Left renal pelvis (tissue), 4 donors: ENCODE data around the gene SPC24. TPM values are rescaled to one million over a fixed set of nuclear protein-coding genes. Genes with fewer than 3 reads are reported as not detected.
"Not testable (repeated sequence)": the region's sequence is repeated elsewhere in the genome, so short reads cannot be mapped to it uniquely, and the experiment has no call there.

Source experiments
- DNase-seq, 4 donors: peaks; one replicate each; pipeline ENCODE4 v3.0.0-alpha.2; 2013; ENCODE audit warnings: low read depth in 4 of 4, low spot score in 3 of 4
- polyA plus RNA-seq, 4 donors: library from polyadenylated mRNA; unstranded; fragments of 120-200 nt; gene quantifications; one replicate each; pipeline ENCODE4 v1.2.1, GENCODE V29; 2013; ENCODE audit not compliant: insufficient read length in 4 of 4

SPC24 gene
- polyA plus RNA-seq, 4 donors, result 15.8 to 20.0 (median 17.9) TPM

DNA sequence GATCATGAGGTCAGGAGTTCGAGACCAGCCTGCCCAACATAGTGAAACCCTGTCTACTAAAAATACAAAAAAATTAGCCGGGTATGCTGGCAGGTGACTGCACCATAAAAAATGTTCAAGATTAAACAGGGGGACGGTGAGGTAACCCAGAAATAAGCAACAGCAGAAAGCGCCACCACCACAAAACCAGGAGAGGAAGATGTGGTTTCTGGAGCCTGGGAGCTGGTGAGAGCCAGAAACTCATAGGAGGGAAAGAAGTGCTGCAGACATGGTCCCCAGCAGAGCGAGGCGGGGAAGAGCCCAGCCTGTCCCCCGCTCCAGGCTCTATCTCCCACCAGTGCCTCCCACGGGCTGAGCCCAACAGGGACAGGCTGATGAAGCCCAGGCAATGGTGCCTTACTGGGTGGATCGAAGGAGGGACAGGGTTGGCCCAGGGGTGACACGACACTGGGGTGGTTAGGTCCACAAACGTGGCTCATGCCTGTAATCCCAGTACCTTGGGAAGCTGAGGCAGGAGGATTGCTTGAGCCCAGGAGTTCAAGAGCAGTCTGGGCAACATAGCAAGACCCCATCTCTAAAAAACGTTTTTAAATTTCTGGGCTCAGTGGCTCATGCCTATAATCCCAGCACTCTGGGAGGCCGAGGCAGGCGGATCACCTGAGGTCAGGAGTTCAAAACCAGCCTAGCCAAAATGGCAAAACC, 19.0 kb downstream of the SPC24 start:
- DNase-seq, result no peak

- no peak for DNase-seq
These were observed 24.1 kb downstream of the SPC24 start for GRCh38 chr19:11131471-11131870.

DNA sequence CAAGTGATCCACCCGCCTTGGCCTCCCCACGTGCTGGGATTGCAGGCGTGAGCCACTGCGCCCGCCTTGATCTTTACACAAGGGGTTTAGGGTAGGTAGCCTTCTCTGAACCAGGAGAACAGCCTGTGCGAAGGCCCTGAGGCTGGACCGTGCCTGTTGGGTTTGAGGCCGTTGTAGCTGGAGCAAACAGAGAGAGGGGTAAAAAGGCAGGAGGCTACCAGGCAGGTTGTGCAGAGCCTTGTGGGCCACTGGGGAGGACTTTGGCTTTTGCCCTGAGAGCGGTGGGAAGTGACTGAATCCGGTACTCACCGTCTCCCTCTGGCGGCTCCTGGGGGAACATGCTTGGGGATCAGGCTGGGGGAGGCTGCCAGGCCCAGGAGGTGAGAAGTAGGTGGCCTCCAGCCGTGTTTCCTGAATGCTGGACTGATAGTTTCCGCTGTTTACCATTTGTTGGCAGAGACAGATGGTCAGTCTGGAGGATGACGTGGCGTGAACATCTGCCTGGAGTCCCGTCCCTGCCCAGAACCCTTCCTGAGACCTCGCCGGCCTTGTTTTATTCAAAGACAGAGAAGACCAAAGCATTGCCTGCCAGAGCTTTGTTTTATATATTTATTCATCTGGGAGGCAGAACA, 24.6 kb downstream of the SPC24 start:
- no peak for DNase-seq

GRCh38 chr19:11127905-11128304, 27.7 kb downstream of the SPC24 start:
- no peak for DNase-seq

DNA sequence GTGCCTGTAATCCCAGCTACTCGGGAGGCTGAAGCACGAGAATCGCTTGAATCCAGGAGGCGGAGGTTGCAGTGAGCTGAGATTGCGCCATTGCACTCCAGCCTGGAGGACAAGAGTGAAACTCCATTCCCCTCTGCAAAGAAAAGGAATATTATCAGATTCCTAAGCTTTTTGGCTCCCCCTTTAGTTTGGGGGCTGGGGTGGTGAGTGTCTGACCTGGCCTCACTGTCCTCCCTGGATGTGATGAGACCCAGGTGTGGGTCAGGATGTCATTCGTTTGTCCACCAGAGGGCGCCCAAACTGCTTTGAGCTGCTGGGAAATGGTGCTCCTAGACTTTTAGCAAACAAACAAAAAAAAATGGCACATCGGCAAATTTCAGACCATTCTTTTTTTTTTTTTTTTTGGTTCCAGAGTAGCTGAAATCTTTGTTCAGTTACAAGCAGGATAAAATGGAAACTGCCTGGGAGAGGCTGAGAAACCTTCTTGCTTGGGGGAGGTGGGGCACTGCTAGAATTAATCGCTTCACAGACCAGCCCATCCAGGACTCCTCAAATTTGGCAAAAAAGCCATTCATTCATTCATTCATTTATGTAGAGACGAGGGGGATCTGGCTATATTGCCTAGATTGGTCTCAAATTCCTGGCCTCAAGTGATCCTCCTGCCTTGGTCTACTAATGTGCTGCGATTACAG, 29.4 kb downstream of the SPC24 start:
- peak in 1 of 4 donors; percentile 68 for DNase-seq

DNA sequence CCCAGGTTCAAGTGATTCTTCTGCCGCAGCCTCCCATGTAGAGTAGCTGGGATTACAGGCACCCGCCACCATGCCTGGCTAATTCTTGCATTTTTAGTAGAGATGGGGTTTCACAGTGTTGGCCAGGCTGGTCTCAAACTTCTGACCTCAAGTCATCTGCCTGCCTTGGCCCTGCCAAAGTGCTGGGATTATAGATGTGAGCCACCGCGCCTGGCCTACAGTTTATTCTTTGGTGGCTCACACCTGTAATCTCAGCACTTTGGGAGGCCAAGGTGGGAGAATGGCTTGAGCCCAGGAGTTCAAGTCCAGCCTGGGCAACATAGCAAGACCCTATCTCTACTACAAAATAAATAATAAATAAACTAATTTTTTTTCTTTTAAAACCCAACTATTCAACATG, 31.4 kb downstream of the SPC24 start:
- not testable (repeated sequence) for DNase-seq

DNA sequence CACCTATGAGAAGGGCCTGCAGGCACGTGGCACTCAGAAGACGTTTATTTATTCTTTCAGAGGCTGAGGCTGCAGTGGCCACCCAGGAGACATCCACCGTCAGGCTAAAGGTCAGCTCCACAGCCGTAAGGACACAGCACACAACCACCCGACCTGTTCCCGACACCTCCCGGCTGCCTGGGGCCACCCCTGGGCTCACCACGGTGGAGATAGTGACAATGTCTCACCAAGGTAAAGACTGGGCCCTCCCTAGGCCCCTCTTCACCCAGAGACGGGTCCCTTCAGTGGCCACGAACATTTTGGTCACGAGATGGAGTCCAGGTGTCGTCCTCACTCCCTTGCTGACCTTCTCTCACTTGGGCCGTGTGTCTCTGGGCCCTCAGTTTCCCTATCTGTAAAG, 32.5 kb downstream of the SPC24 start:
- no peak for DNase-seq

DNA sequence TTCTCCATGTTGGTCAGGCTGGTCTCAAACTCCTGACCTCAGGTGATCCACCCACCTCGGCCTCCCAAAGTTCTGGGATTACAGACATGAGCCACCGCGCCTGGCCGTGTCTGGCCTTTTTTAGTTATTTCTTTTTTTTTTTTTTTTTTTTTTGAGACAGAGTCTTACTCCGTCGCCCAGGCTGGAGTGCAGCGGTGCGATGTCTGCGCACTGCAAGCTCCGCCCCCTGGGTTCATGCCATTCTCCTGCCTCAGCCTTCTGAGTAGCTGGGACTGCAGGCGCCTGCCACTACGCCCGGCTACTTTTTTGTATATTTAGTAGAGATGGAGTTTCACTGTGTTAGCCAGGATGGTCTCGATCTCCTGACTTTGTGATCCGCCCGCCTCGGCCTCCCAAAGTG, 33.6 kb downstream of the SPC24 start:
- not testable (repeated sequence) for DNase-seq

- no peak for DNase-seq
These were observed 39.1 kb downstream of the SPC24 start for GRCh38 chr19:11116507-11116906.

DNA sequence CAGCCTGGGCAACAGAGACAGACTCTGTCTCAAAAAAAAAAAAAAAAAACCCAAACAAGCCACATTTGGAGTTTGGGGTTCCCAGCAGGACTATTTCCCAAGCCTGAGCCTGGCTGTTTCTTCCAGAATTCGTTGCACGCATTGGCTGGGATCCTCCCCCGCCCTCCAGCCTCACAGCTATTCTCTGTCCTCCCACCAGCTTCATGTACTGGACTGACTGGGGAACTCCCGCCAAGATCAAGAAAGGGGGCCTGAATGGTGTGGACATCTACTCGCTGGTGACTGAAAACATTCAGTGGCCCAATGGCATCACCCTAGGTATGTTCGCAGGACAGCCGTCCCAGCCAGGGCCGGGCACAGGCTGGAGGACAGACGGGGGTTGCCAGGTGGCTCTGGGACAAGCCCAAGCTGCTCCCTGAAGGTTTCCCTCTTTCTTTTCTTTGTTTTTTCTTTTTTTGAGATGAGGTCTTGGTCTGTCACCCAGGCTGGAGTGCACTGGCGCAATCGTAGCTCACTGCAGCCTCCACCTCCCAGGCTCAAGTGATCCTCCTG, 39.6 kb downstream of the SPC24 start:
- DNase-seq, result no peak

DNA sequence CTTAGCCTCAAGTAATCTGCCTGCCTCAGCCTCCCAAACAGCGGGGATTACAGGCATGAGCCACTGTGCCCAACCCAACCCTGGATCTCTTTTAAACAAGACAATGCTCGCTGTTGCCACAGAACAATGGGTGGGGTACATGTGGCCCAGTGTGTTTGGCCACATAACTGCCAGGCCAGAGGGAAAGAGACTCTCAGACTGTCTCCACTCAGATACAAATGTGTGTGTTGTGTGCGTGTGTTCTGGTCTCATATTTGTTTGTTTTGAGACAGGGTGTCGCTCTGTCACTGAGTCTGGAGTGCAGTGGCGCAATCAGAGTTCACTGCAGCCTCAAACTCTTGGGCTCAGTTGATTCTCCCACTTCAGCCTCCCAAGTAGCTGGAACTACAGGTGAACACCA, 40.5 kb downstream of the SPC24 start:
- DNase-seq, result no peak

GRCh38 chr19:11113140-11113708, 42.4 kb downstream of the SPC24 start:
- no peak for DNase-seq

DNA sequence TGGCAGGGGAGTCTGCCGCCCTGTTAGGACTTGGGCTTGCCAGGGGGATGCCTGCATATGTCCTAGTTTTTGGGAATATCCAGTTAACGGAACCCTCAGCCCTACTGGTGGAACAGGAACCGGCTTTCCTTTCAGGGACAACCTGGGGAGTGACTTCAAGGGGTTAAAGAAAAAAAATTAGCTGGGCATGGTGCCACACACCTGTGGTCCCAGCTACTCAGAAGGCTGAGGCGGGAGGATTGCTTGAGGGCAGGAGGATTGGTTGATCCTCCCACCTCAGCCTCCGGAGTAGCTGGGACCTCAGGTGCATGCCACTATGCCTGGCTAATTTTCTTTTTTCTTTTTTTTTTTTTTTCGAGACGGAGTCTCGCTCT, 43.8 kb downstream of the SPC24 start:
- no peak for DNase-seq

DNA sequence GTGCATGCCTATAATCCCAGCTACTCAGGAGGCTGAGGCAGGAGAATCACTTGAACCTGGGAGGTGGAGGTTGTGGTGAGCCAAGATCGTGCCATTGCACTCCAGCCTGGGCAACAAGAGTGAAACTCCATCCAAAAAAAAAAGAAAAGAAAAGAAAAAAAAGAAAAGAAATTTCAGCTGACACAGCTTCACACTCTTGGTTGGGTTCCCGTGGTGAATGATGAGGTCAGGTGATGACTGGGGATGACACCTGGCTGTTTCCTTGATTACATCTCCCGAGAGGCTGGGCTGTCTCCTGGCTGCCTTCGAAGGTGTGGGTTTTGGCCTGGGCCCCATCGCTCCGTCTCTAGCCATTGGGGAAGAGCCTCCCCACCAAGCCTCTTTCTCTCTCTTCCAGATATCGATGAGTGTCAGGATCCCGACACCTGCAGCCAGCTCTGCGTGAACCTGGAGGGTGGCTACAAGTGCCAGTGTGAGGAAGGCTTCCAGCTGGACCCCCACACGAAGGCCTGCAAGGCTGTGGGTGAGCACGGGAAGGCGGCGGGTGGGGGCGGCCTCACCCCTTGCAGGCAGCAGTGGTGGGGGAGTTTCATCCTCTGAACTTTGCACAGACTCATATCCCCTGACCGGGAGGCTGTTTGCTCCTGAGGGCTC, 44.3 kb downstream of the SPC24 start:
- DNase-seq, result no peak

DNA sequence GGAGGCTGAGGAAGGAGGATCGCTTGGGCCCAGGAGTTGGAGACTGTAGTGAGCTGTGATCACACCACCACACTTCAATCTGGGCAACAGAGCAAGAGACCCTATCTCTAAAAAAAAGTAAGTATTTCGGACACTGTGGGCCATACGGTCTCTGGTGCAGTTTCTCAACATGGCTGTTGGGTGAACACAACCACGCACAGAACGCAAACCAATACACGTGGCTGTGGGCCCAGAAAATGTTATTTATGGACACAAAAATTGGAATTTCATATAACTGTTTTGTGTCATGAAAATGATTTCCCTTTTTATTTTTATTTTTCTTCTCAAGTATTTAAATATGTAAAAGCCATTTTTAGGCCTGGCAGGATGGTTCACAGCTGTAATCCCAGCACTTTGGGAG, 46.8 kb downstream of the SPC24 start:
- DNase-seq, result no peak

GRCh38 chr19:11106477-11106876, 49.1 kb downstream of the SPC24 start:
- no peak for DNase-seq

- DNase-seq, result no peak
These were observed 50.5 kb downstream of the SPC24 start for GRCh38 chr19:11105014-11105636.

GRCh38 chr19:11103667-11104066, 51.9 kb downstream of the SPC24 start:
- not testable (repeated sequence) for DNase-seq

DNA sequence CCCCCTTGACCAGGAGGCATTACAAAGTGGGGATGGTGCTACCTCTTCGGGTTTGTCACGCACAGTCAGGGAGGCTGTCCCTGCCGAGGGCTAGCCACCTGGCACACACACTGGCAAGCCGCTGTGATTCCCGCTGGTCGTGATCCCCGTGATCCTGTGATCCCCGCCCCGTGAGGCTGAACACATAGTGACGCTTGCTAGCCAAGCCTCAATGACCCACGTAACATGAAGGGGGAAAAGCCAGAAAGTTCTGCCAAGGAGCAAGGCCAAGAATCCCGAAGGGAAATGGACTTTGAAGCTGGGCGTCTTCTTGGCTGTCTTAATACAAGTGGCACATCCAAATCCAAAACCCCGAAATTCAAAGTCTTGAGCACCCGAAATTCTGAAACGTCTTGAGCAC, 52.6 kb downstream of the SPC24 start:
- DNase-seq, result no peak

GRCh38 chr19:11101057-11101456, 54.5 kb downstream of the SPC24 start:
- no peak for DNase-seq
